IMR-90 (cell line): ENCODE results near the gene GPER1.

Source experiments
- BHLHE40 ChIP-seq: fragments of 150-350 bp; IDR thresholded peaks from 2 replicates; pipeline ENCODE4 v1.6.1; 2016; ENCODE audit warnings: mild to moderate bottlenecking, low read depth, low read length
- CEBPB ChIP-seq: IDR thresholded peaks from 2 replicates; pipeline ENCODE4 v1.6.1; 2012; ENCODE audit warnings: low read depth, low read length, improper control_type of control experiment
- CHD1 ChIP-seq: IDR thresholded peaks from 2 replicates; pipeline ENCODE4 v1.6.1; 2012; ENCODE audit warnings: low read depth, low read length, improper control_type of control experiment
- CTCF ChIP-seq: conservative IDR thresholded peaks from 2 replicates; pipeline ENCODE4 v1.5.1; 2012; ENCODE audit warnings: mild to moderate bottlenecking, low read depth, low read length, improper control_type of control experiment
- ELK1 ChIP-seq: fragments of 150-350 bp; IDR thresholded peaks from 2 replicates; pipeline ENCODE4 v1.6.1; 2016; ENCODE audit warnings: low read depth, mild to moderate bottlenecking, low read length, moderate library complexity, borderline replicate concordance
- MAFK ChIP-seq: IDR thresholded peaks from 2 replicates; pipeline ENCODE4 v1.6.1; 2012; ENCODE audit warnings: low read depth, low read length, improper control_type of control experiment
- MAZ ChIP-seq: IDR thresholded peaks from 2 replicates; pipeline ENCODE4 v1.6.1; 2012; ENCODE audit warnings: low read depth, mild to moderate bottlenecking, low read length, improper control_type of control experiment, moderate library complexity, borderline replicate concordance
- POLR2A ChIP-seq: IDR thresholded peaks from 2 replicates; pipeline ENCODE4 v1.6.1; 2012; ENCODE audit warnings: mild to moderate bottlenecking, low read depth, low read length
- RAD21 ChIP-seq: IDR thresholded peaks from 2 replicates; pipeline ENCODE4 v1.6.1; 2012; ENCODE audit warnings: low read length, improper control_type of control experiment
- RCOR1 ChIP-seq: IDR thresholded peaks from 2 replicates; pipeline ENCODE4 v1.6.1; 2012; ENCODE audit warnings: mild to moderate bottlenecking, low read length, improper control_type of control experiment; ENCODE audit not compliant: insufficient replicate concordance
- RFX5 ChIP-seq: IDR thresholded peaks from 2 replicates; pipeline ENCODE4 v1.8.0; 2012; ENCODE audit warnings: low read depth, mild to moderate bottlenecking, low read length, moderate library complexity
- USF2 ChIP-seq: fragments of 150-350 bp; IDR thresholded peaks from 2 replicates; pipeline ENCODE4 v1.6.1; 2017; ENCODE audit warnings: mild to moderate bottlenecking, antibody characterized with exemption, low read length, low read depth

- TF ChIP-seq POLR2A: no peak
- no peak for TF ChIP-seq RCOR1
- no peak for TF ChIP-seq CTCF
- no peak for TF ChIP-seq BHLHE40
- no peak for TF ChIP-seq MAFK
- TF ChIP-seq RAD21: no peak
- TF ChIP-seq ELK1: no peak
- no peak for TF ChIP-seq CEBPB
- TF ChIP-seq RFX5: no peak
- TF ChIP-seq MAZ: no peak
- TF ChIP-seq USF2: no peak
- TF ChIP-seq CHD1: no peak
Observed at GRCh38 chr7:1119201-1119600, 31.3 kb downstream of the GPER1 start.
